ENCODE results near the gene DRD3. TPM values are rescaled to one million over a fixed set of nuclear protein-coding genes. Genes with fewer than 3 reads are reported as not detected.

The DRD3 gene
- total RNA-seq, 1 experiment from 2014 or later: 0.17 TPM

GRCh38 chr3:114216186-114216970 lies 37.5 kb upstream of the DRD3 start (continued):
- TF ChIP-seq ZNF281 (CRISPR knock-in tag; IDR thresholded peaks at IDR 0.05) (no peak), TEAD4 (CRISPR knock-in tag; IDR thresholded peaks at IDR 0.05) (no peak), ARID4B (CRISPR knock-in tag; IDR thresholded peaks at IDR 0.05; ENCODE audit: borderline replicate concordance) (no peak), ELF4 (CRISPR knock-in tag; IDR thresholded peaks at IDR 0.05; ENCODE audit: low read depth) (no peak)

GRCh38 chr3:114214542-114215341 lies 35.9 kb upstream of the DRD3 start:
- peaks cover 8% of the 10 kb centered on the region for H3K4me1 Mint-ChIP-seq
- TF ChIP-seq STAT6 (CRISPR knock-in tag; conservative IDR thresholded peaks at IDR 0.05; ENCODE audit: low read depth) (no peak), USF1 (CRISPR knock-in tag; IDR thresholded peaks at IDR 0.05) (no peak), ZNF532 (CRISPR knock-in tag; IDR thresholded peaks at IDR 0.05; ENCODE audit: borderline replicate concordance) (no peak)
- ATAC-seq (peak; percentile 54), DNase-seq (ENCODE audit: low spot score) (no peak)
- H3K9me3 Mint-ChIP-seq: peaks cover 8% of the 10 kb centered on the region
- no peaks in the 10 kb centered on the region for H3K36me3 Mint-ChIP-seq
- ChIA-PET POLR2A (no interaction called here), CTCF (interaction anchor here (1.8 to 1.9 kb wide), 3 partner anchors 36 to 76 kb away, joined by 6 to 13 read pairs (median 7); partner anchors contain the start of gene DRD3)
- peaks cover 2% of the 10 kb centered on the region for H3K27me3 Mint-ChIP-seq (ENCODE audit: low read depth)
- H3K4me3 Mint-ChIP-seq: no peak overlapping the region
- H3K27ac Mint-ChIP-seq: no peak overlapping the region
